ENCODE data around the gene KDM4C. TPM values are rescaled to one million over a fixed set of nuclear protein-coding genes. Genes with fewer than 3 reads are reported as not detected.

The KDM4C gene
- total and polyA plus RNA-seq, 2 of the 8 experiments (the other 6 are each of a cell fraction or from before 2014, with no cell fraction given), result 13.0 to 26.1 TPM

- H3K23me2 ChIP-seq (ENCODE audit: low read depth, low read length), result peaks cover 2% of the 10 kb centered on the region; the same call in 1 of the 2 replicates
- WGBS, 2 experiments (ENCODE audit: extremely low coverage in 1 of 2, insufficient coverage in 1 of 2, insufficient read length in 1 of 2, insufficient replicate concordance in 2 of 2, low coverage in 1 of 2, low lambda C conversion rate in 2 of 2, missing lambda C conversion rate in 1 of 2), result 92% methylated on average over 2 of the region's 2 CpGs; no CpG with 5 or more reads in 1 of the 2 experiments
- no peak overlapping the region for H3K4me3 ChIP-seq (ENCODE audit: extremely low read depth in 1 of 4, insufficient read depth in 2 of 4, low read depth in 3 of 4, low read length in 4 of 4)
- H2AK5ac ChIP-seq (ENCODE audit: low read depth, low read length), result no peak overlapping the region
- H4K91ac ChIP-seq (replicated peaks; ENCODE audit: insufficient read length, low read length), result no peak overlapping the region
- H3K9me3 ChIP-seq (ENCODE audit: insufficient read depth in 2 of 2, low read depth in 1 of 2, low read length in 1 of 2), result no peaks in the 10 kb centered on the region
- H2BK12ac ChIP-seq (ENCODE audit: low read depth, low read length), result no peak overlapping the region
- H2BK120ac ChIP-seq (replicated peaks; ENCODE audit: low read depth, low read length), result no peak overlapping the region
- peaks cover 1 to 17% (median 10%) of the 10 kb centered on the region in 4 experiments; a peak in 5 of 7 replicates for H3K4me1 ChIP-seq (replicated peaks in 1 of 4; ENCODE audit: control insufficient read depth in 3 of 4, insufficient read depth in 4 of 4, low read length in 3 of 4)
- no peak overlapping the region for H3K4ac ChIP-seq (replicated peaks; ENCODE audit: insufficient read length, low read depth, low read length)
- H3K18ac ChIP-seq (ENCODE audit: extremely low read depth, low read length), result no peak overlapping the region
- no peak for FAIRE-seq
- H2AFZ ChIP-seq (ENCODE audit: low read length), result no peak overlapping the region
- H3K79me1 ChIP-seq (ENCODE audit: low read depth, low read length), result peaks cover 6% of the 10 kb centered on the region
- H4K20me1 ChIP-seq (replicated peaks in 1 of 2; ENCODE audit: control insufficient read depth in 1 of 2, insufficient read depth in 2 of 2, low read length in 2 of 2), result no peaks in the 10 kb centered on the region
- H4K5ac ChIP-seq (ENCODE audit: insufficient read length, low read depth, low read length), result no peak overlapping the region
- H3K14ac ChIP-seq (ENCODE audit: insufficient read length), result no peak overlapping the region
- H3K36me3 ChIP-seq (ENCODE audit: control insufficient read depth in 2 of 4, insufficient read depth in 4 of 4, low read length in 3 of 4), result no peaks in the 10 kb centered on the region
- no peaks in the 10 kb centered on the region for H3K27me3 ChIP-seq (replicated peaks in 1 of 4; ENCODE audit: control insufficient read depth in 3 of 4, extremely low read depth in 1 of 4, insufficient read depth in 3 of 4, low read length in 3 of 4)
- H3K79me2 ChIP-seq (ENCODE audit: control insufficient read depth in 1 of 2, insufficient read depth in 2 of 2, low read length in 2 of 2), result peaks cover 10 to 93% of the 10 kb centered on the region in 2 experiments
- TF ChIP-seq MAFK (IDR thresholded peaks at IDR 0.05; ENCODE audit: low read depth, low read length), result no peak
- no peak for TF ChIP-seq FOSL1 (IDR thresholded peaks at IDR 0.05; ENCODE audit: insufficient read depth, low read depth, low read length)
- no peak for TF ChIP-seq JUN (IDR thresholded peaks at IDR 0.05; ENCODE audit: low read depth, low read length)
- no peak for TF ChIP-seq CREB1 (IDR thresholded peaks at IDR 0.05)
- TF ChIP-seq HDAC6 (IDR thresholded peaks at IDR 0.05; ENCODE audit: low read depth, low read length), result no peak
- no peak for TF ChIP-seq CTCF (IDR thresholded peaks at IDR 0.05; ENCODE audit: control extremely low read depth in 1 of 3, insufficient read depth in 1 of 3, low read depth in 1 of 3, low read length in 3 of 3)
- no peak for TF ChIP-seq RFX5 (IDR thresholded peaks at IDR 0.05; ENCODE audit: borderline replicate concordance, low read depth, low read length)
- no peak for TF ChIP-seq KDM4A (IDR thresholded peaks at IDR 0.05; ENCODE audit: low read depth, low read length, severe bottlenecking)
- TF ChIP-seq CHD1 (IDR thresholded peaks at IDR 0.05; ENCODE audit: low read depth, low read length), result no peak
- no peak for TF ChIP-seq SP1 (IDR thresholded peaks at IDR 0.05; ENCODE audit: low read depth, low read length)
- TF ChIP-seq BRCA1 (IDR thresholded peaks at IDR 0.05; ENCODE audit: low read depth, low read length), result no peak
- TF ChIP-seq BACH1 (IDR thresholded peaks at IDR 0.05; ENCODE audit: low read length), result no peak
- no peak overlapping the region for H2BK20ac ChIP-seq (ENCODE audit: low read length)
- no peak overlapping the region for H3K56ac ChIP-seq (replicated peaks; ENCODE audit: insufficient read length, low read depth, low read length)
- H3K9ac ChIP-seq (replicated peaks in 1 of 4; ENCODE audit: extremely low read depth in 1 of 4, low read depth in 3 of 4, low read length in 3 of 4), result no peak overlapping the region
- DNase-seq (ENCODE audit: low read depth in 1 of 2, low spot score in 2 of 2), result no peak
- H2BK15ac ChIP-seq (ENCODE audit: low read length), result no peak overlapping the region
- H4K8ac ChIP-seq (ENCODE audit: extremely low read depth, insufficient read depth, low read length), result no peak overlapping the region
- ChIA-PET CTCF (ENCODE audit: partially characterized antibody) (interaction anchor here (1.1 kb wide), 1 partner anchor 422 kb away, joined by 3 read pairs; no protein-coding TSS in a partner anchor), POLR2A (ENCODE audit: partially characterized antibody) (interaction anchor here (1.3 kb wide), 1 partner anchor 8 kb away, joined by 3 read pairs; no protein-coding TSS in a partner anchor)
- H2BK5ac ChIP-seq (ENCODE audit: low read depth, low read length), result 0 out of 2 replicates have a peak overlapping the region, but pooled peaks have one; percentile 88
- H3K4me2 ChIP-seq (ENCODE audit: insufficient read depth in 1 of 2, low read depth in 2 of 2, low read length in 2 of 2), result no peak overlapping the region; a peak in 1 of 4 replicates
- no peak overlapping the region for H3K23ac ChIP-seq (ENCODE audit: insufficient read length)
- no peak overlapping the region for H3K27ac ChIP-seq (ENCODE audit: low read depth, low read length)
Observed at GRCh38 chr9:6764011-6764410, 6.2 kb downstream of the KDM4C start.

Measured in H1 (cell line).